Hepatocyte (in vitro differentiated cells): Measurements from ENCODE around the gene PTPRQ.

ENCODE experiments used
- EZH2phosphoT487 ChIP-seq: fragments of 200-600 bp; sonication (generic); IDR thresholded peaks from one replicate; pipeline ENCODE4 v1.6.1; 2018; ENCODE audit warnings: antibody characterized with exemption, mild to moderate bottlenecking, low read depth, moderate library complexity; ENCODE audit not compliant: unreplicated experiment, severe bottlenecking
- TF ChIP-seq, protein P1 (sequence below): fragments of 200-600 bp; sonication (generic); IDR thresholded peaks from 2 replicates; pipeline ENCODE4 v1.5.1; 2016; ENCODE audit warnings: antibody characterized with exemption, mild to moderate bottlenecking; ENCODE audit not compliant: poor library complexity

- TF ChIP-seq, protein P1, sequence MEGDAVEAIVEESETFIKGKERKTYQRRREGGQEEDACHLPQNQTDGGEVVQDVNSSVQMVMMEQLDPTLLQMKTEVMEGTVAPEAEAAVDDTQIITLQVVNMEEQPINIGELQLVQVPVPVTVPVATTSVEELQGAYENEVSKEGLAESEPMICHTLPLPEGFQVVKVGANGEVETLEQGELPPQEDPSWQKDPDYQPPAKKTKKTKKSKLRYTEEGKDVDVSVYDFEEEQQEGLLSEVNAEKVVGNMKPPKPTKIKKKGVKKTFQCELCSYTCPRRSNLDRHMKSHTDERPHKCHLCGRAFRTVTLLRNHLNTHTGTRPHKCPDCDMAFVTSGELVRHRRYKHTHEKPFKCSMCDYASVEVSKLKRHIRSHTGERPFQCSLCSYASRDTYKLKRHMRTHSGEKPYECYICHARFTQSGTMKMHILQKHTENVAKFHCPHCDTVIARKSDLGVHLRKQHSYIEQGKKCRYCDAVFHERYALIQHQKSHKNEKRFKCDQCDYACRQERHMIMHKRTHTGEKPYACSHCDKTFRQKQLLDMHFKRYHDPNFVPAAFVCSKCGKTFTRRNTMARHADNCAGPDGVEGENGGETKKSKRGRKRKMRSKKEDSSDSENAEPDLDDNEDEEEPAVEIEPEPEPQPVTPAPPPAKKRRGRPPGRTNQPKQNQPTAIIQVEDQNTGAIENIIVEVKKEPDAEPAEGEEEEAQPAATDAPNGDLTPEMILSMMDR, result no peak
- no peak for TF ChIP-seq EZH2phosphoT487
Measured at GRCh38 chr12:80551897-80552296, 107.9 kb downstream of the PTPRQ start.
